SK-N-SH (cell line): ENCODE measurements around the gene CLPTM1L. TPM values are rescaled to one million over a fixed set of nuclear protein-coding genes. Genes with fewer than 3 reads are reported as not detected.

Experiments
- CTCF ChIA-PET: fragments of 300-600, 350-600 bp; formaldehyde crosslinking; extraction: SDS; loops from one replicate; lab custom pipeline; 2021; lab: Yijun Ruan, JAX
- POLR2A ChIA-PET: fragments of 350-600 bp; sonication (Branson Sonifier 250); formaldehyde crosslinking; extraction: SDS; loops from one replicate; lab custom pipeline; 2020; ENCODE audit warnings: antibody characterized with exemption, inconsistent platforms; lab: Yijun Ruan, JAX
- DNase-seq: peaks from one replicate; pipeline ENCODE4 v3.0.0; 2012
- H2AFZ ChIP-seq: fragments of 200-600 bp; sonication (generic); 2 replicates; pipeline ENCODE4 v1.8.1; 2016; ENCODE audit warnings: antibody characterized with exemption, mild to moderate bottlenecking, low read depth
- H3F3A ChIP-seq: fragments of 200-600 bp; sonication (generic); replicated peaks from 2 replicates; pipeline ENCODE3; 2016; ENCODE audit warnings: antibody characterized with exemption, mild to moderate bottlenecking; ENCODE audit not compliant: insufficient read depth
- H3K27ac ChIP-seq, 2 experiments: fragments of 200-500 bp in 1 of 2; fragments of 200-600 bp in 1 of 2; sonication (Bioruptor generic) in 1 of 2; sonication (generic), shearing (Covaris generic) in 1 of 2; 2 replicates each; pipeline versions ENCODE4 v1.5.1 to v1.6.1; 2014 to 2016; ENCODE audit warnings: low read depth in 2 of 2, inconsistent platforms in 1 of 2, low read length in 1 of 2, mild to moderate bottlenecking in 1 of 2, mixed read lengths in 1 of 2
- H3K27me3 ChIP-seq: fragments of 200-600 bp; sonication (generic), shearing (Covaris generic); 2 replicates; pipeline ENCODE4 v1.6.1; 2016; ENCODE audit warnings: mixed run types; ENCODE audit not compliant: insufficient read depth
- H3K36me3 ChIP-seq, 2 experiments: fragments of 200-500 bp in 1 of 2; fragments of 200-600 bp in 1 of 2; sonication (Bioruptor generic) in 1 of 2; sonication (generic) in 1 of 2; replicated peaks in 1 of 2; 2 replicates each; pipeline versions ENCODE3 to v1.5.1; 2014 to 2016; ENCODE audit warnings: low read length in 1 of 2, mild to moderate bottlenecking in 1 of 2; ENCODE audit not compliant: insufficient read depth in 2 of 2, control insufficient read depth in 1 of 2
- H3K4me1 ChIP-seq, 2 experiments: fragments of 200-500 bp in 1 of 2; fragments of 200-600 bp in 1 of 2; sonication (Bioruptor generic) in 1 of 2; sonication (generic), shearing (Covaris generic) in 1 of 2; 2 replicates each; pipeline versions ENCODE4 v1.5.1 to v1.6.1; 2014 to 2016; ENCODE audit warnings: low read depth in 1 of 2, low read length in 1 of 2, mixed run types in 1 of 2; ENCODE audit not compliant: insufficient read depth in 2 of 2, control insufficient read depth in 1 of 2
- H3K4me2 ChIP-seq: fragments of 200-600 bp; sonication (generic), shearing (Covaris generic); 2 replicates; pipeline ENCODE4 v1.6.1; 2017; ENCODE audit warnings: mixed run types
- H3K4me3 ChIP-seq, 2 experiments: fragments of 200-500 bp in 1 of 2; fragments of 200-600 bp in 1 of 2; sonication (Bioruptor generic) in 1 of 2; sonication (generic), shearing (Covaris generic) in 1 of 2; 2 replicates each; pipeline versions ENCODE4 v1.5.1 to v1.8.1; 2014 to 2016; ENCODE audit warnings: low read depth in 2 of 2, inconsistent platforms in 1 of 2, low read length in 1 of 2, mild to moderate bottlenecking in 1 of 2, mixed read lengths in 1 of 2, moderate library complexity in 1 of 2
- H3K79me2 ChIP-seq: fragments of 200-600 bp; sonication (generic); 2 replicates; pipeline ENCODE4 v1.8.1; 2017; ENCODE audit warnings: mild to moderate bottlenecking; ENCODE audit not compliant: insufficient read depth
- H3K9ac ChIP-seq: fragments of 200-600 bp; sonication (generic); 2 replicates; pipeline ENCODE4 v1.6.1; 2017; ENCODE audit warnings: mixed run types
- H3K9me2 ChIP-seq: fragments of 200-600 bp; sonication (generic); 2 replicates; pipeline ENCODE4 v1.6.1; 2017; ENCODE audit warnings: mixed run types
- H3K9me3 ChIP-seq: fragments of 200-600 bp; sonication (generic); 2 replicates; pipeline ENCODE4 v1.6.1; 2017; ENCODE audit warnings: mixed run types, mild to moderate bottlenecking, moderate library complexity
- H4K20me1 ChIP-seq: fragments of 200-600 bp; sonication (generic); 2 replicates; pipeline ENCODE4 v1.6.1; 2017; ENCODE audit warnings: mild to moderate bottlenecking, mixed run types; ENCODE audit not compliant: insufficient read depth
- CHD2 ChIP-seq: fragments of 150-350 bp; IDR thresholded peaks from 2 replicates; pipeline ENCODE4 v1.6.1; 2018; ENCODE audit warnings: low read length; ENCODE audit not compliant: partially characterized antibody
- ELF1 ChIP-seq: IDR thresholded peaks from 2 replicates; pipeline ENCODE4 v1.4.0; 2012
- EP300 ChIP-seq, 2 experiments: IDR thresholded peaks; 2 replicates each; pipeline versions ENCODE4 v1.4.0 to v1.6.1; 2012; ENCODE audit warnings: borderline replicate concordance in 1 of 2, low read depth in 1 of 2, low read length in 1 of 2
- EZH2phosphoT487 ChIP-seq: fragments of 200-600 bp; sonication (generic); IDR thresholded peaks from 2 replicates; pipeline ENCODE4 v1.6.1; 2017; ENCODE audit warnings: low read depth, mixed run types, mild to moderate bottlenecking, antibody characterized with exemption, moderate library complexity, borderline replicate concordance
- FOSL2 ChIP-seq: IDR thresholded peaks from 2 replicates; pipeline ENCODE4 v1.4.0; 2012; ENCODE audit warnings: low read depth, mild to moderate bottlenecking, moderate library complexity, borderline replicate concordance
- FOXJ3 ChIP-seq: sonication (generic); formaldehyde crosslinking; IDR thresholded peaks from 2 replicates; pipeline ENCODE4 v1.5.1; 2020; ENCODE audit warnings: mild to moderate bottlenecking, missing genetic modification reagents
- FOXM1 ChIP-seq: IDR thresholded peaks from 2 replicates; pipeline ENCODE4 v1.4.0; 2012; ENCODE audit warnings: low read depth, mild to moderate bottlenecking
- MEF2A ChIP-seq: IDR thresholded peaks from 2 replicates; pipeline ENCODE4 v1.4.0; 2012; ENCODE audit warnings: low read depth, borderline replicate concordance
- MXI1 ChIP-seq: IDR thresholded peaks from 2 replicates; pipeline ENCODE4 v1.6.1; 2012; ENCODE audit warnings: mild to moderate bottlenecking, low read depth, low read length, improper control_type of control experiment
- NFIC ChIP-seq: IDR thresholded peaks from 2 replicates; pipeline ENCODE4 v1.4.0; 2012; ENCODE audit warnings: borderline replicate concordance
- NRF1 ChIP-seq: IDR thresholded peaks from 2 replicates; pipeline ENCODE4 v1.6.1; 2012; ENCODE audit warnings: low read depth, mild to moderate bottlenecking, low read length
- POLR2AphosphoS5 ChIP-seq: IDR thresholded peaks from 2 replicates; pipeline ENCODE4 v1.6.1; 2012; ENCODE audit warnings: low read depth, low read length
- RAD21 ChIP-seq: IDR thresholded peaks from 2 replicates; pipeline ENCODE4 v1.6.1; 2012; ENCODE audit warnings: mild to moderate bottlenecking, low read length
- RFX5 ChIP-seq: IDR thresholded peaks from 2 replicates; pipeline ENCODE4 v1.6.1; 2012; ENCODE audit warnings: mild to moderate bottlenecking, improper control_type of control experiment, low read length
- RXRA ChIP-seq: IDR thresholded peaks from 2 replicates; pipeline ENCODE4 v1.4.0; 2012; ENCODE audit warnings: low read depth, mild to moderate bottlenecking, borderline replicate concordance
- SIN3A ChIP-seq: IDR thresholded peaks from 2 replicates; pipeline ENCODE4 v1.6.1; 2012; ENCODE audit warnings: low read depth, mild to moderate bottlenecking, low read length, moderate library complexity, borderline replicate concordance
- SMC3 ChIP-seq: IDR thresholded peaks from 2 replicates; pipeline ENCODE4 v1.6.1; 2012; ENCODE audit warnings: low read depth, low read length, improper control_type of control experiment
- TAF1 ChIP-seq: IDR thresholded peaks from 2 replicates; pipeline ENCODE4 v1.6.1; 2012; ENCODE audit warnings: low read depth, mild to moderate bottlenecking, low read length, moderate library complexity, borderline replicate concordance
- TCF12 ChIP-seq: IDR thresholded peaks from 2 replicates; pipeline ENCODE4 v1.4.0; 2012
- TEAD4 ChIP-seq: IDR thresholded peaks from 2 replicates; pipeline ENCODE4 v1.4.0; 2012; ENCODE audit warnings: mild to moderate bottlenecking, borderline replicate concordance; ENCODE audit not compliant: insufficient read depth
- YY1 ChIP-seq: IDR thresholded peaks from 2 replicates; pipeline ENCODE4 v1.4.0; 2012; ENCODE audit warnings: low read depth, mild to moderate bottlenecking
- WGBS: methylation state at CpG from one replicate; pipeline ENCODE4 v1.1.6; 2017; ENCODE audit warnings: low lambda C conversion rate; 5-methylcytosine and 5-hydroxymethylcytosine counted together
- polyA plus RNA-seq, 3 experiments: library from polyadenylated mRNA; depleted of rRNA; stranded (reverse); fragments of >200 nt; gene quantifications; 2 replicates each; pipeline ENCODE4 v1.2.3, GENCODE V29; 2012
- TF ChIP-seq, protein P1 (sequence below): IDR thresholded peaks from 2 replicates; pipeline ENCODE4 v1.4.0; 2012; ENCODE audit warnings: low read depth, borderline replicate concordance
- TF ChIP-seq, protein P2 (sequence below): IDR thresholded peaks from 2 replicates; pipeline ENCODE4; 2012

Gene CLPTM1L
- polyA plus RNA-seq, 1 of the 3 experiments (the other 2 are of a cell fraction), result 202 TPM

DNA sequence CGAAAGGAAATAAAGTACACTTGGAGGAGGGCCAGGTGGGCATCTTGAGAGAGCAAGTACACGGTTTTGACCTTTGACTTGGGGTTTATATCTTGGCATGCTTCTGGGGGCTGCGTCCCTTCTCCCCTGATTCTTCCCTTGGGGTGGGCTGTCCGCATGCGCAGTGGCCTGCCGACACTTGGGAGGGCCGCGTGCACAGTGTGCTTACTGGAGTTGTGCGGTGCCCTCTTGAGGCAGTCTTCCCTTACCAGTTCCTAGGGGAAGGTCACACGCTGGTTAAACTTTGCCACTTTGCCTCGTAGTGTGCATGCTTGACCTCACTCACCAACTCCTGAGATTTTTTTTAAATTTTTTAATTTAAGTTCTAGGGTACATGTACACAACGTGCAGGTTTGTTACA, 4.3 kb upstream of the CLPTM1L start:
- ChIA-PET POLR2A (no interaction called here), CTCF (interaction anchor here (0.7 kb wide), 1 partner anchor 70 kb away, joined by 4 read pairs; no protein-coding TSS in a partner anchor)
- Histone ChIP-seq H3K9ac (no peak overlapping the region), H3K4me3 (no peak overlapping the region), H3F3A (no peaks in the 10 kb centered on the region), H3K9me2 (no peaks in the 10 kb centered on the region), H3K27me3 (no peaks in the 10 kb centered on the region), H3K79me2 (peaks cover 11% of the 10 kb centered on the region), H3K9me3 (no peaks in the 10 kb centered on the region), H3K27ac (no peak overlapping the region), H4K20me1 (no peaks in the 10 kb centered on the region), H2AFZ (no peak overlapping the region), H3K36me3 (no peaks in the 10 kb centered on the region), H3K4me2 (no peak overlapping the region), H3K4me1 (peaks cover 0 to 9% of the 10 kb centered on the region in 2 experiments; a peak in 1 of 4 replicates)
- TF ChIP-seq ELF1 (no peak), MEF2A (no peak), FOXM1 (no peak), MXI1 (no peak), RXRA (no peak), RAD21 (no peak), NRF1 (no peak), RFX5 (no peak), TEAD4 (no peak), EP300 (IDR thresholded peaks at IDR 0.05; ENCODE audit: borderline replicate concordance in 1 of 2, low read depth in 1 of 2, low read length in 1 of 2) (no peak), NFIC (no peak)
- TF ChIP-seq, protein P1, sequence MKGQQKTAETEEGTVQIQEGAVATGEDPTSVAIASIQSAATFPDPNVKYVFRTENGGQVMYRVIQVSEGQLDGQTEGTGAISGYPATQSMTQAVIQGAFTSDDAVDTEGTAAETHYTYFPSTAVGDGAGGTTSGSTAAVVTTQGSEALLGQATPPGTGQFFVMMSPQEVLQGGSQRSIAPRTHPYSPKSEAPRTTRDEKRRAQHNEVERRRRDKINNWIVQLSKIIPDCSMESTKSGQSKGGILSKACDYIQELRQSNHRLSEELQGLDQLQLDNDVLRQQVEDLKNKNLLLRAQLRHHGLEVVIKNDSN, result no peak
- 56% methylated on average over 12 of the region's 12 CpGs for WGBS
- no peak for DNase-seq

DNA sequence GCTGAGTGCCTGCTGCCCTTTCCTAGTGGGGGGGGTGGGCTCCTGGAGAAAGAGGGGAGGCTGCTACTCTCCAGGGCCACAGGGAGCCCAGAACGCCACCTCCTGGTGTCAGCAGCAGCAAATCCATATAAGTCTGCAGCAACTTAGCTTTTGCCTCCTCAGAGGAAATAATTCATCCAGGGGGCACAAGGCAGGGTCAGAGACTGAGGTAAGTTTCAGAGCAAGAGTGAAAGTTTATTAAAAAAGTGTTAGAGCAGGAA, 4.0 kb upstream of the CLPTM1L start:
- Histone ChIP-seq H3K79me2 (peaks cover 14% of the 10 kb centered on the region), H3K4me2 (no peak overlapping the region), H3K4me3 (no peak overlapping the region), H4K20me1 (no peaks in the 10 kb centered on the region), H3K9me3 (no peaks in the 10 kb centered on the region), H3F3A (no peaks in the 10 kb centered on the region), H3K27ac (no peak overlapping the region), H3K36me3 (no peaks in the 10 kb centered on the region), H3K9me2 (no peaks in the 10 kb centered on the region), H3K4me1 (peaks cover 0 to 10% of the 10 kb centered on the region in 2 experiments; a peak in 2 of 4 replicates), H3K9ac (no peak overlapping the region), H3K27me3 (no peaks in the 10 kb centered on the region), H2AFZ (no peak overlapping the region)
- DNase-seq, result no peak
- TF ChIP-seq RXRA, result no peak
- ChIA-PET CTCF (interaction anchor here (0.7 kb wide), 1 partner anchor 70 kb away, joined by 4 read pairs; no protein-coding TSS in a partner anchor), POLR2A (no interaction called here)
- WGBS, result no CpG with 5 or more reads among the region's 1 CpG

DNA sequence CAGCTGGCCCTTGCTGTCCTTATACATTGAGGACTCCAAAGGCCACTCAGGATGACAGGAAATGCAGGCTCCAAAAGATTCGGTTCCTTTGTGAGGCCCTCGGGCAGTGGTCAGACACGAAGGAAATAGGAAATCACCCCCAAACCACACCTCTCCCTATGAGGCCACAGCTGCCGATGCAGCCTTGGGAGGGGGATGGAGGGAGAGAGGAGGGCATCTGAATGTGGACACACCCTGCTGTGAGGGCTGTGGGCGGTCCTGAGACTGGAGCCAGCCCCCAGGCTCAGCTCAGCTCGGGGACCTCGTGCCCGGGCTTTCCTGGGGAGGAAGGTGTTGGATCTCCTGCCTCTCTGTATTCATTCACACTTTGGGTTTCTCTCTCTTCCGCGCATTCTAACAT, 2.7 kb upstream of the CLPTM1L start:
- Histone ChIP-seq H3K27ac (no peak overlapping the region), H2AFZ (no peak overlapping the region), H3K4me1 (peaks cover 0 to 18% of the 10 kb centered on the region in 2 experiments; a peak in 2 of 4 replicates), H3K4me2 (no peak overlapping the region), H3F3A (no peaks in the 10 kb centered on the region), H3K9me3 (no peaks in the 10 kb centered on the region), H3K9me2 (no peaks in the 10 kb centered on the region), H3K9ac (no peak overlapping the region), H3K36me3 (peaks cover 0 to 6% of the 10 kb centered on the region in 2 experiments), H4K20me1 (no peaks in the 10 kb centered on the region; the same call in 1 of the 2 replicates), H3K79me2 (peaks cover 28% of the 10 kb centered on the region), H3K27me3 (no peaks in the 10 kb centered on the region), H3K4me3 (no peak overlapping the region)
- 84% methylated on average over 10 of the region's 10 CpGs for WGBS
- no peak for DNase-seq
- ChIA-PET POLR2A (interaction anchor here (0.6 kb wide), 2 partner anchors 12 to 247 kb away, joined by 3 read pairs; no protein-coding TSS in a partner anchor), CTCF (no interaction called here)
- no peak for TF ChIP-seq NFIC
- TF ChIP-seq FOXJ3 (CRISPR knock-in tag), result no peak
- TF ChIP-seq RXRA, result no peak
- TF ChIP-seq POLR2AphosphoS5, result no peak
- TF ChIP-seq EZH2phosphoT487, result no peak
- TF ChIP-seq CHD2, result no peak
- TF ChIP-seq, protein P2, sequence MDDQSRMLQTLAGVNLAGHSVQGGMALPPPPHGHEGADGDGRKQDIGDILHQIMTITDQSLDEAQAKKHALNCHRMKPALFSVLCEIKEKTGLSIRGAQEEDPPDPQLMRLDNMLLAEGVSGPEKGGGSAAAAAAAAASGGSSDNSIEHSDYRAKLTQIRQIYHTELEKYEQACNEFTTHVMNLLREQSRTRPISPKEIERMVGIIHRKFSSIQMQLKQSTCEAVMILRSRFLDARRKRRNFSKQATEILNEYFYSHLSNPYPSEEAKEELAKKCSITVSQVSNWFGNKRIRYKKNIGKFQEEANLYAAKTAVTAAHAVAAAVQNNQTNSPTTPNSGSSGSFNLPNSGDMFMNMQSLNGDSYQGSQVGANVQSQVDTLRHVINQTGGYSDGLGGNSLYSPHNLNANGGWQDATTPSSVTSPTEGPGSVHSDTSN, result no peak
- TF ChIP-seq SMC3, result no peak
- no peak for TF ChIP-seq TCF12
- TF ChIP-seq FOSL2, result no peak
- no peak for TF ChIP-seq SIN3A
- TF ChIP-seq TAF1, result no peak
- TF ChIP-seq YY1, result no peak
